ENCODE data around the gene GBGT1.

The GBGT1 gene

DNA sequence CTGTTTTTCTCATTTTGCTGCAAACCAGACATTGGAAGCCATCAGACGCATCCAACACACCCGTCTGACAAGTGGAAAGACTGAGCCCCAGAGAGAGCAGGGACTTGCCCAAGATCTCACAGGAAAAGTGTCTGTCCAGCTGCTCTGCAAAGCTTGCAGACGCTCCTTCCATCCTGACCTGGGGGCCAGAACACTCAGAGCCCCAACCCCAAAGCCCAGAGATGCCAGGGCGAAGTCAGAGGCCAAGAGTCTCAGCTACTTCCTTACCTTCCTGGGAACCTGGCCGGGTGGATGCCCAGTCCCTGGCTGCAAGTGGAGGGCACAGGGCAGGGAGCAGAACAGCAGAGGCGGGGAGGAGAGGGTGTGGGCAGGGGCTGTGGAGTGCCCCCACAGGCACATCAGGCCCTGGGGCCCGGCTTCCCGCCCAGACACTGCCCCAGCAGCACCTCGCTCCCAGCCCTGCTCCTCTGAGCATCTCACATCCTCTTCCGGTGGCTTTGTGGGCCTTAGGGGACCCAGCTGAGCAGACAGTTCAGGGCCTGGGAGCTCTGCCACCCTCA lies 32.9 kb downstream of the GBGT1 start:
- Histone ChIP-seq H3K4me3 (ENCODE audit: low read depth in 1 of 2, low read length in 2 of 2) (peak overlapping the region in 1 of 2 experiments; percentile 46; a peak in 2 of 4 replicates), H3K9me3 (ENCODE audit: insufficient read depth, low read length, severe bottlenecking) (no peaks in the 10 kb centered on the region), H3K79me2 (ENCODE audit: insufficient read depth, low read length) (peaks cover 67% of the 10 kb centered on the region), H2AFZ (ENCODE audit: low read depth, low read length) (peak overlapping the region; percentile 38; the same call in 1 of the 2 replicates), H3K4me1 (ENCODE audit: insufficient read depth, low read length) (peaks cover 40% of the 10 kb centered on the region), H3K4me2 (ENCODE audit: insufficient read depth, low read length) (peak overlapping the region; percentile 55; the same call in 1 of the 2 replicates), H3K27me3 (ENCODE audit: insufficient read depth, low read length, poor library complexity) (no peaks in the 10 kb centered on the region), H3K27ac (ENCODE audit: low read length) (peak overlapping the region; percentile 86), H3K36me3 (ENCODE audit: insufficient read depth, low read length) (peaks cover 3% of the 10 kb centered on the region; the same call in 1 of the 2 replicates), H4K20me1 (ENCODE audit: insufficient read depth, low read length) (peaks cover 71% of the 10 kb centered on the region), H3K9ac (ENCODE audit: low read depth, low read length) (peak overlapping the region; percentile 49)
- peak; percentile 77 for DNase-seq
- no peak for TF ChIP-seq EZH2 (IDR thresholded peaks at IDR 0.05; ENCODE audit: borderline replicate concordance, low read depth, low read length, severe bottlenecking)
- ATAC-seq (ENCODE audit: insufficient read depth, low read depth): peak; percentile 94

DNA sequence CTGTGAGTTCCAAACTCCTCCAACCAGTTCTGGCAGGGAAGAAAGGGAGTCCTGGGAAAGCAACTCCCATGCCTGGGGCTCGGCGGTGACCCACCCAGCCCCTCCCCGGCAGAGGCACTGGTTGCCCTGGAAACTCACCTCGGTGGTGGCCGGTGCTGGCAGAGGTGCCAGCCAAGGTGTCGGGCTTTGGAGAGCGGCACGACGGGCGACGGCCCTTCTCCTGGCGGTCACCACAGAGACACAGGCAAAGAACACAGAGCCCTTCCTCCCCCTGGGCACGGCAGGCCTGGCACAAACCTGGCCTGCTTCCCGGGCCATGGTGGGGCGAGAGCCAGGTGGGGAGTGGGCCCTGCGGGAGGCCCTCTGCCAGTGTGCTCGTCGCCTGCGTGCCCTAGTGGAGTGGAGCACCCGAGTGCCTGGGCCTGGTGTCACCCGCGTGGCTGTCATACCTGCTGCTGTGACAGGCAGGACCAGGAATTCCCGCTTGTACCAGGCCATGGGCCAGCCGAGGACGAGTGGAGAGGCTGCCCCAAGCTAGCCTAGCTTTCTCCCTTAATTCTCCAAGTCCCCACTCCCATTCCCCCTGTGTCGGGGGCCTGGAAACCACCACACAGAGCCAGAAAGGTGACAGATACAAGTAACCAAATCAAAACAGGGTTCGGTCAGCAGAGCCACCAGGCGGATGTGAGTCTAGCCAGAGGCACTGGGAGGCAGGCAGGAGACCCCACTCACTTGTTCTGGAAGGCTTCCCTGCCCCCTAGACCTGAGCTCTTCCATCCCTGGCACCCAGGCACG lies 34.5 kb downstream of the GBGT1 start:
- H3K9me3 ChIP-seq (ENCODE audit: insufficient read depth, low read length, severe bottlenecking): no peaks in the 10 kb centered on the region
- no peak overlapping the region for H3K27ac ChIP-seq (ENCODE audit: low read length)
- no peak overlapping the region for H3K9ac ChIP-seq (ENCODE audit: low read depth, low read length)
- TF ChIP-seq, protein P1, sequence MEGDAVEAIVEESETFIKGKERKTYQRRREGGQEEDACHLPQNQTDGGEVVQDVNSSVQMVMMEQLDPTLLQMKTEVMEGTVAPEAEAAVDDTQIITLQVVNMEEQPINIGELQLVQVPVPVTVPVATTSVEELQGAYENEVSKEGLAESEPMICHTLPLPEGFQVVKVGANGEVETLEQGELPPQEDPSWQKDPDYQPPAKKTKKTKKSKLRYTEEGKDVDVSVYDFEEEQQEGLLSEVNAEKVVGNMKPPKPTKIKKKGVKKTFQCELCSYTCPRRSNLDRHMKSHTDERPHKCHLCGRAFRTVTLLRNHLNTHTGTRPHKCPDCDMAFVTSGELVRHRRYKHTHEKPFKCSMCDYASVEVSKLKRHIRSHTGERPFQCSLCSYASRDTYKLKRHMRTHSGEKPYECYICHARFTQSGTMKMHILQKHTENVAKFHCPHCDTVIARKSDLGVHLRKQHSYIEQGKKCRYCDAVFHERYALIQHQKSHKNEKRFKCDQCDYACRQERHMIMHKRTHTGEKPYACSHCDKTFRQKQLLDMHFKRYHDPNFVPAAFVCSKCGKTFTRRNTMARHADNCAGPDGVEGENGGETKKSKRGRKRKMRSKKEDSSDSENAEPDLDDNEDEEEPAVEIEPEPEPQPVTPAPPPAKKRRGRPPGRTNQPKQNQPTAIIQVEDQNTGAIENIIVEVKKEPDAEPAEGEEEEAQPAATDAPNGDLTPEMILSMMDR (IDR thresholded peaks at IDR 0.05; ENCODE audit: borderline replicate concordance, extremely low read depth, low read length, poor library complexity, severe bottlenecking): no peak
- TF ChIP-seq EZH2 (IDR thresholded peaks at IDR 0.05; ENCODE audit: borderline replicate concordance, low read depth, low read length, severe bottlenecking): no peak
- H3K4me3 ChIP-seq (ENCODE audit: low read depth in 1 of 2, low read length in 2 of 2): no peak overlapping the region
- no peak overlapping the region for H2AFZ ChIP-seq (ENCODE audit: low read depth, low read length)
- peaks cover 52% of the 10 kb centered on the region for H3K79me2 ChIP-seq (ENCODE audit: insufficient read depth, low read length)
- peaks cover 33% of the 10 kb centered on the region for H3K4me1 ChIP-seq (ENCODE audit: insufficient read depth, low read length)
- DNase-seq (no peak), ATAC-seq (ENCODE audit: insufficient read depth, low read depth) (no peak)
- H3K36me3 ChIP-seq (ENCODE audit: insufficient read depth, low read length): peaks cover 3% of the 10 kb centered on the region; the same call in 1 of the 2 replicates
- H4K20me1 ChIP-seq (ENCODE audit: insufficient read depth, low read length): peaks cover 62% of the 10 kb centered on the region
- no peaks in the 10 kb centered on the region for H3K27me3 ChIP-seq (ENCODE audit: insufficient read depth, low read length, poor library complexity)
- no peak overlapping the region for H3K4me2 ChIP-seq (ENCODE audit: insufficient read depth, low read length)

GRCh38 chr9:133128152-133128551 lies 35.6 kb downstream of the GBGT1 start:
- peaks cover 41% of the 10 kb centered on the region for H3K79me2 ChIP-seq (ENCODE audit: insufficient read depth, low read length)
- no peak overlapping the region for H3K27ac ChIP-seq (ENCODE audit: low read length)
- peaks cover 54% of the 10 kb centered on the region for H4K20me1 ChIP-seq (ENCODE audit: insufficient read depth, low read length)
- no peak for TF ChIP-seq EZH2 (IDR thresholded peaks at IDR 0.05; ENCODE audit: borderline replicate concordance, low read depth, low read length, severe bottlenecking)
- TF ChIP-seq, protein P1 (IDR thresholded peaks at IDR 0.05; ENCODE audit: borderline replicate concordance, extremely low read depth, low read length, poor library complexity, severe bottlenecking): no peak
- H3K36me3 ChIP-seq (ENCODE audit: insufficient read depth, low read length): peaks cover 3% of the 10 kb centered on the region; the same call in 1 of the 2 replicates
- H3K4me3 ChIP-seq (ENCODE audit: low read depth in 1 of 2, low read length in 2 of 2): no peak overlapping the region
- DNase-seq (no peak), ATAC-seq (ENCODE audit: insufficient read depth, low read depth) (no peak)
- no peaks in the 10 kb centered on the region for H3K9me3 ChIP-seq (ENCODE audit: insufficient read depth, low read length, severe bottlenecking)
- no peaks in the 10 kb centered on the region for H3K27me3 ChIP-seq (ENCODE audit: insufficient read depth, low read length, poor library complexity)
- no peak overlapping the region for H3K4me2 ChIP-seq (ENCODE audit: insufficient read depth, low read length)
- H2AFZ ChIP-seq (ENCODE audit: low read depth, low read length): no peak overlapping the region
- no peak overlapping the region for H3K9ac ChIP-seq (ENCODE audit: low read depth, low read length)
- H3K4me1 ChIP-seq (ENCODE audit: insufficient read depth, low read length): peaks cover 22% of the 10 kb centered on the region

Data from DND-41 (cell line).